Measurements from ENCODE around the gene KANK2.

- no peak for TF ChIP-seq CTCF (IDR thresholded peaks at IDR 0.05)
- TF ChIP-seq POLR2A (IDR thresholded peaks at IDR 0.05), result no peak
These were observed 60.8 kb downstream of the KANK2 start for GRCh38 chr19:11136400-11137101.

All from lower leg skin (tissue), 3 donors.